ENCODE results near the gene ABTB2. TPM values are rescaled to one million over a fixed set of nuclear protein-coding genes. Genes with fewer than 3 reads are reported as not detected.

Gene ABTB2
- total RNA-seq, 4 donors from 2014 or later = 2.9 to 8.2 (median 6.6) TPM

GRCh38 chr11:34299284-34299972 is 58.4 kb downstream of the ABTB2 start:
- intact Hi-C loops (cut with DNase I; ENCODE audit: low total_unique reads) = no loop called here
- no peak overlapping the region for H3K27ac ChIP-seq
- TF ChIP-seq POLR2A (IDR thresholded peaks at IDR 0.05) (no peak), CTCF (IDR thresholded peaks at IDR 0.05) (no peak)
- DNase-seq = no peak
- no peaks in the 10 kb centered on the region for H3K9me3 ChIP-seq
- H3K4me1 ChIP-seq = no peaks in the 10 kb centered on the region
- H3K27me3 ChIP-seq = no peaks in the 10 kb centered on the region
- no peak overlapping the region for H3K4me3 ChIP-seq
- no peaks in the 10 kb centered on the region for H3K36me3 ChIP-seq

DNA sequence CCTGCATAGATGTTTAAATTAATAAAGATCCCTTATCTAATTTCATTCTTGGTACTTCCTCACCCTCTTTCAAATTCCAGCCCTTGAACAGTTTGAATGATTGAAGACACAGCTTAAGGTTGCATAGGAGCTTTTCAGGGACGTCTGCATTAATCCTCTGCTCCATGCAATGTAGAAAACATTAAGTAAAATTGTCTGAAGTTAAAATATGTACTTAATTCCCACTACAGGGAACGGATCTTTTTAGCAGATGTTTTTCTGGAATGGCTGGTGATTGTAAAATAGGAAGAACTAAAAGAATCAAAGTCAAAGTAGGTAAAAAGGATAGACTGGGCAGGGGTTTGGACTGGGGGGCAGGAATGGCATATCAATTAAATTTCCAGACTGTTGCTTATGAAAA is 58.9 kb downstream of the ABTB2 start:
- Histone ChIP-seq H3K9me3 (no peaks in the 10 kb centered on the region), H3K36me3 (no peaks in the 10 kb centered on the region), H3K27me3 (no peaks in the 10 kb centered on the region), H3K27ac (no peak overlapping the region), H3K4me1 (no peaks in the 10 kb centered on the region), H3K4me3 (no peak overlapping the region)
- DNase-seq = no peak
- TF ChIP-seq CTCF (IDR thresholded peaks at IDR 0.05) = no peak
- no peak for TF ChIP-seq POLR2A (IDR thresholded peaks at IDR 0.05)
- intact Hi-C loops (cut with DNase I; ENCODE audit: low total_unique reads) = no loop called here

DNA sequence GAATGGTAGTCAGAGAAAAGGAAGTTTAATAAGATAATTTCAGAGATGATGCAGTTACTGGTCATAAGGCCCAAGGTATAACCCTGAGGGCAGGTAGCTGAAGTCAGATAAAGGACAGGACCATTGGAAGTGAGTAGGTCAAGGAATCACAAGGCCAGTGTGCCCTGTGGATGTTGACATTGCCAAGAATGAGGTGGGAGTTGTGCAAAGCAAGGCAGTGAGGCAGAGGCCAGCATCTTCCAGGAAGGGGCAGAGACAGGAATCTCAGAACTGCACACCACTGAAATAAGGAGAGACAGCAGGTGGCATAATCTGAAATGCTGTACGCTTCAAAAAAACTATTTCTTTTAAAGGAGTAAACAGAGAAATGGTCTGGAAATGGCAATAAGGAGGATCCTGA is 61.4 kb downstream of the ABTB2 start:
- H3K27ac ChIP-seq = no peak overlapping the region
- no peak for TF ChIP-seq POLR2A (IDR thresholded peaks at IDR 0.05)
- TF ChIP-seq CTCF (IDR thresholded peaks at IDR 0.05) = no peak
- DNase-seq = no peak
- H3K4me1 ChIP-seq = no peaks in the 10 kb centered on the region
- no peak overlapping the region for H3K4me3 ChIP-seq
- intact Hi-C loops (cut with DNase I; ENCODE audit: low total_unique reads) = no loop called here
- no peaks in the 10 kb centered on the region for H3K9me3 ChIP-seq
- H3K36me3 ChIP-seq = no peaks in the 10 kb centered on the region
- no peaks in the 10 kb centered on the region for H3K27me3 ChIP-seq

DNA sequence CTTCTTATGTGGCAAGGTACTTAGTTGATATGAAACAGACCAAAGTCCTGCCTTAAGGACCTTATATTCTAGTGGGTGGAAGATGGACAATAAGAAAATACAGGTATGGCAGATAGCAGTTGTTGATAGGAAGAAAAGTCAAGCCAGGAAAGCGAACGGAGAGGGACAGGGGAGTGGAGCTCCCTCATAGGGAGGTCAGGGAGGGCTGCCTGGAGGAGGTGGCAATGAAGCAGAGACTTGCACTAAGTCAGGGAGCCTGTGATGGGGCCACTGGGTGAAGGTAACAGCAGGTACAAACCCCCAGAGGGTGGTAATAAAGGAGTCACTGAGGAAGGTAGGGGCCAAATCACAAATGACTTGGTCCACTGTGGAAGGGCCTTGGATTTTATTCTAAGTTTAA is 65.3 kb downstream of the ABTB2 start:
- no peak for DNase-seq
- H3K9me3 ChIP-seq = no peaks in the 10 kb centered on the region
- H3K27me3 ChIP-seq = no peaks in the 10 kb centered on the region
- H3K4me1 ChIP-seq = no peaks in the 10 kb centered on the region
- intact Hi-C loops (cut with DNase I; ENCODE audit: low total_unique reads) = no loop called here
- no peak overlapping the region for H3K27ac ChIP-seq
- no peaks in the 10 kb centered on the region for H3K36me3 ChIP-seq
- TF ChIP-seq POLR2A (IDR thresholded peaks at IDR 0.05) (no peak), CTCF (IDR thresholded peaks at IDR 0.05) (no peak)
- no peak overlapping the region for H3K4me3 ChIP-seq

DNA sequence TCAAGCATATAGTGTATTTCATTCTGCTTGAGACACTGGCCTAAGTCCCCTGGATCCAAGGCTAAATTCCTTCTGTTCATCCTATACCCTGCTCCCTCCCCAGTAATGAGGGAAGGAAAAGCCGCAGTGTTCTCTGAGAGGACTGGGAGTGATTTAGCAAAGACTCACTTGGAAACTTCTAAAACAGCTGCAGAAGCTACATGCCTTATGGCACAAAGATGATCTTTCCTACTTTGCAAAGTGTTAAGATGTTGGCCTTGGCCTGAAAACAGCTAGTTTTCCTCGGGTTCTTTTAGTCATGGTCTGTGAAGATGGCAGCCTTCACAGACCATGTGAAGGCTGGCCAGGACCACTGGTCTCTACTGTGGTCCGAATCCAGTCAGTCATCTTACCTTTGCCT is 65.7 kb downstream of the ABTB2 start:
- no peak overlapping the region for H3K4me3 ChIP-seq
- H3K4me1 ChIP-seq = no peaks in the 10 kb centered on the region
- no peaks in the 10 kb centered on the region for H3K9me3 ChIP-seq
- no peak for DNase-seq
- H3K27me3 ChIP-seq = no peaks in the 10 kb centered on the region
- H3K36me3 ChIP-seq = no peaks in the 10 kb centered on the region
- H3K27ac ChIP-seq = no peak overlapping the region
- no peak for TF ChIP-seq POLR2A (IDR thresholded peaks at IDR 0.05)
- TF ChIP-seq CTCF (IDR thresholded peaks at IDR 0.05) = no peak
- intact Hi-C loops (cut with DNase I; ENCODE audit: low total_unique reads) = no loop called here
